Upper lobe of left lung (tissue), 6 donors: ENCODE data around the gene OR2T10. TPM values are rescaled to one million over a fixed set of nuclear protein-coding genes. Genes with fewer than 3 reads are reported as not detected.

Source experiments
- ATAC-seq, 2 donors: fragments of 200-7000 bp; cut with Tn5 transposase; one replicate each; pipeline ENCODE4 v1.9.1; 2022; ENCODE audit warnings: mild to moderate bottlenecking in 2 of 2, moderate library complexity in 2 of 2; ENCODE audit not compliant: low FRiP score in 2 of 2
- DNase-seq, 2 donors: peaks; one replicate each; pipeline ENCODE4 v3.0.0-alpha.2; 2019 to 2020
- H3K27ac ChIP-seq, 4 donors: fragments of 200-600 bp; sonication (generic); one replicate each; pipeline ENCODE4 v1.5.1; 2016 to 2019
- H3K27me3 ChIP-seq, 4 donors: fragments of 200-600 bp; sonication (generic); one replicate each; pipeline ENCODE4 v1.5.1; 2017 to 2019
- H3K36me3 ChIP-seq, 4 donors: fragments of 200-600 bp; sonication (generic); one replicate each; pipeline ENCODE4 v1.5.1; 2016 to 2019
- H3K4me1 ChIP-seq, 4 donors: fragments of 200-600 bp; sonication (generic); one replicate each; pipeline ENCODE4 v1.5.1; 2018 to 2019
- H3K4me3 ChIP-seq, 4 donors: fragments of 200-600 bp; sonication (generic); one replicate each; pipeline ENCODE4 v1.5.1; 2017 to 2019; ENCODE audit warnings: mild to moderate bottlenecking in 2 of 4, moderate library complexity in 1 of 4
- H3K9me3 ChIP-seq, 4 donors: fragments of 200-600 bp; sonication (generic); one replicate each; pipeline ENCODE4 v1.5.1; 2018 to 2019
- CTCF ChIP-seq, 6 experiments: fragments of 450-650 bp in 4 of 6; fragments of 200-600 bp in 2 of 6; sonication (generic) in 2 of 6; IDR thresholded peaks; one replicate each; pipeline ENCODE4 v1.5.1; 2016 to 2019; ENCODE audit warnings: antibody characterized with exemption in 6 of 6
- EP300 ChIP-seq, 4 donors: sonication (generic); formaldehyde crosslinking; IDR thresholded peaks; one replicate each; pipeline ENCODE4 v1.5.1; 2017; ENCODE audit warnings: antibody characterized with exemption in 4 of 4, control low read depth in 2 of 4
- POLR2A ChIP-seq, 4 donors: fragments of 450-650 bp; IDR thresholded peaks; one replicate each; pipeline ENCODE4 v1.5.1; 2016 to 2017; ENCODE audit warnings: antibody characterized with exemption in 4 of 4, mild to moderate bottlenecking in 2 of 4
- POLR2AphosphoS5 ChIP-seq, 2 donors: sonication (generic); formaldehyde crosslinking; IDR thresholded peaks; one replicate each; pipeline ENCODE4 v1.5.1; 2017; ENCODE audit warnings: antibody characterized with exemption in 2 of 2
- WGBS, 2 donors: methylation state at CpG; one replicate each; pipeline ENCODE4 v1.1.5; 2017 to 2018; 5-methylcytosine and 5-hydroxymethylcytosine counted together
- total RNA-seq, 6 donors: library from RNA; depleted of rRNA in 4 of 6; stranded (reverse); fragments of >200 nt in 4 of 6; gene quantifications; one replicate each; pipeline versions ENCODE4 v1.1.0 to v1.2.1, GENCODE V29; 2016 to 2021
- donor health status: DM: no; HTN: no; CAD: no; lungs with moderate emphysema.
- donor health status: DM: no; HTN: yes; CAD: no; lungs with severe emphysema.

Gene OR2T10
- total RNA-seq, 6 donors from 2014 or later: not detected

GRCh38 chr1:248613742-248614141 lies 16.2 kb upstream of the OR2T10 start:
- H3K27me3 ChIP-seq: no peaks in the 10 kb centered on the region
- DNase-seq (no peak), ATAC-seq (no peak)
- no peak overlapping the region for H3K27ac ChIP-seq
- no peaks in the 10 kb centered on the region for H3K36me3 ChIP-seq
- 71 to 79% methylated on average over 1 of the region's 1 CpG for WGBS, 2 donors
- no peaks in the 10 kb centered on the region for H3K4me1 ChIP-seq
- no peaks in the 10 kb centered on the region for H3K9me3 ChIP-seq
- TF ChIP-seq EP300 (IDR thresholded peaks at IDR 0.05) (no peak), POLR2AphosphoS5 (IDR thresholded peaks at IDR 0.05) (no peak), CTCF (IDR thresholded peaks at IDR 0.05) (no peak), POLR2A (IDR thresholded peaks at IDR 0.05) (no peak)
- H3K4me3 ChIP-seq: no peak overlapping the region

GRCh38 chr1:248611883-248612414 lies 14.4 kb upstream of the OR2T10 start:
- TF ChIP-seq POLR2A (IDR thresholded peaks at IDR 0.05): no peak
- no peak for TF ChIP-seq CTCF (IDR thresholded peaks at IDR 0.05)
- no peak for TF ChIP-seq EP300 (IDR thresholded peaks at IDR 0.05)
- TF ChIP-seq POLR2AphosphoS5 (IDR thresholded peaks at IDR 0.05): no peak
- WGBS, 2 donors: 87 to 89% methylated on average over 2 to 4 of the region's 4 CpGs
- no peaks in the 10 kb centered on the region for H3K9me3 ChIP-seq
- H3K27ac ChIP-seq: no peak overlapping the region
- no peaks in the 10 kb centered on the region for H3K27me3 ChIP-seq
- no peak for ATAC-seq
- H3K36me3 ChIP-seq: no peaks in the 10 kb centered on the region
- H3K4me1 ChIP-seq: no peaks in the 10 kb centered on the region
- no peak overlapping the region for H3K4me3 ChIP-seq
- no peak for DNase-seq

- H3K9me3 ChIP-seq: no peaks in the 10 kb centered on the region
- no peak overlapping the region for H3K27ac ChIP-seq
- H3K27me3 ChIP-seq: no peaks in the 10 kb centered on the region
- DNase-seq (no peak), ATAC-seq (no peak)
- WGBS, 2 donors: 46 to 49% methylated on average over 3 of the region's 3 CpGs
- no peak for TF ChIP-seq POLR2AphosphoS5 (IDR thresholded peaks at IDR 0.05)
- TF ChIP-seq POLR2A (IDR thresholded peaks at IDR 0.05): no peak
- TF ChIP-seq EP300 (IDR thresholded peaks at IDR 0.05): no peak
- no peak for TF ChIP-seq CTCF (IDR thresholded peaks at IDR 0.05)
- no peaks in the 10 kb centered on the region for H3K4me1 ChIP-seq
- H3K36me3 ChIP-seq: no peaks in the 10 kb centered on the region
- no peak overlapping the region for H3K4me3 ChIP-seq
These were observed 12.8 kb upstream of the OR2T10 start for GRCh38 chr1:248610301-248610700.

GRCh38 chr1:248599396-248599795 lies 1.9 kb upstream of the OR2T10 start:
- no peak for TF ChIP-seq EP300 (IDR thresholded peaks at IDR 0.05)
- TF ChIP-seq POLR2AphosphoS5 (IDR thresholded peaks at IDR 0.05): no peak
- no peak for TF ChIP-seq CTCF (IDR thresholded peaks at IDR 0.05)
- no peak for TF ChIP-seq POLR2A (IDR thresholded peaks at IDR 0.05)
- H3K4me1 ChIP-seq: no peaks in the 10 kb centered on the region
- DNase-seq (no peak), ATAC-seq (no peak)
- no peak overlapping the region for H3K4me3 ChIP-seq
- H3K27ac ChIP-seq: no peak overlapping the region
- 78 to 79% methylated on average over 6 to 8 of the region's 8 CpGs for WGBS, 2 donors
- H3K27me3 ChIP-seq: no peaks in the 10 kb centered on the region
- no peaks in the 10 kb centered on the region for H3K9me3 ChIP-seq
- H3K36me3 ChIP-seq: no peaks in the 10 kb centered on the region

GRCh38 chr1:248596615-248597014 lies 885 bp downstream of the OR2T10 start:
- TF ChIP-seq POLR2A (IDR thresholded peaks at IDR 0.05): no peak
- no peak for TF ChIP-seq EP300 (IDR thresholded peaks at IDR 0.05)
- no peak for TF ChIP-seq POLR2AphosphoS5 (IDR thresholded peaks at IDR 0.05)
- TF ChIP-seq CTCF (IDR thresholded peaks at IDR 0.05): no peak
- H3K27me3 ChIP-seq: no peaks in the 10 kb centered on the region
- no peak overlapping the region for H3K27ac ChIP-seq
- ATAC-seq (no peak), DNase-seq (no peak)
- H3K9me3 ChIP-seq: no peaks in the 10 kb centered on the region
- H3K4me1 ChIP-seq: no peaks in the 10 kb centered on the region
- no peak overlapping the region for H3K4me3 ChIP-seq
- H3K36me3 ChIP-seq: no peaks in the 10 kb centered on the region
- 81 to 87% methylated on average over 2 of the region's 2 CpGs for WGBS, 2 donors
